Measurements from ENCODE around the gene S1PR5. TPM values are rescaled to one million over a fixed set of nuclear protein-coding genes. Genes with fewer than 3 reads are reported as not detected.

S1PR5 gene
- total and polyA plus RNA-seq, 10 of the 15 experiments (the other 5 are each of a cell fraction or from before 2014, with no cell fraction given): 0.04 TPM; not detected in 9

- in situ Hi-C loops (cut with MboI) (no loop called here), intact Hi-C loops (cut with micrococcal nuclease; ENCODE audit: unreplicated experiment) (no loop called here)
- Histone ChIP-seq H3K9me3 (replicated peaks; ENCODE audit: control insufficient read depth, insufficient read depth, low read length) (no peaks in the 10 kb centered on the region), H3K36me3 (ENCODE audit: control insufficient read depth in 2 of 2, insufficient read depth in 2 of 2, low read length in 1 of 2) (peaks cover 8 to 9% of the 10 kb centered on the region in 2 experiments), H3K27ac (ENCODE audit: control insufficient read depth, insufficient read depth) (no peak overlapping the region), H3K4me3 (no peak overlapping the region), H3K79me2 (ENCODE audit: control insufficient read depth, insufficient read depth, low read length) (peaks cover 13% of the 10 kb centered on the region), H3K4me1 (ENCODE audit: control insufficient read depth, insufficient read depth, low read length) (peaks cover 18% of the 10 kb centered on the region), H3K4me2 (ENCODE audit: control insufficient read depth, insufficient read depth) (no peak overlapping the region), H3K27me3 (replicated peaks in 1 of 2; ENCODE audit: control insufficient read depth in 2 of 2, insufficient read depth in 2 of 2, low read length in 1 of 2) (no peaks in the 10 kb centered on the region), H2AFZ (ENCODE audit: control insufficient read depth, low read depth, low read length) (no peak overlapping the region), H4K20me1 (ENCODE audit: control insufficient read depth, insufficient read depth) (no peaks in the 10 kb centered on the region), H3K9ac (ENCODE audit: control insufficient read depth, insufficient read depth, low read length) (no peak overlapping the region)
- POLR2A ChIA-PET: no interaction called here
- TSS peak; percentile 59 for BruUV-seq (replicated peaks)
- FAIRE-seq: no peak
- CTCF ChIA-PET: interaction anchor here (1.3 to 1.8 kb wide), 2 partner anchors 21 to 56 kb away, joined by 3 read pairs; no protein-coding TSS in a partner anchor
- RAD21 ChIA-PET (ENCODE audit: unreplicated experiment): no interaction called here
- DNase-seq (ENCODE audit: low read depth, low spot score): no peak
- ATAC-seq: no peak
- WGBS (ENCODE audit: insufficient coverage, insufficient replicate concordance, low lambda C conversion rate, missing lambda C conversion rate): 86% methylated on average over 5 of the region's 5 CpGs
- SMC1A ChIA-PET (ENCODE audit: uncharacterized antibody, unreplicated experiment): no interaction called here
- TF ChIP-seq, protein P1, sequence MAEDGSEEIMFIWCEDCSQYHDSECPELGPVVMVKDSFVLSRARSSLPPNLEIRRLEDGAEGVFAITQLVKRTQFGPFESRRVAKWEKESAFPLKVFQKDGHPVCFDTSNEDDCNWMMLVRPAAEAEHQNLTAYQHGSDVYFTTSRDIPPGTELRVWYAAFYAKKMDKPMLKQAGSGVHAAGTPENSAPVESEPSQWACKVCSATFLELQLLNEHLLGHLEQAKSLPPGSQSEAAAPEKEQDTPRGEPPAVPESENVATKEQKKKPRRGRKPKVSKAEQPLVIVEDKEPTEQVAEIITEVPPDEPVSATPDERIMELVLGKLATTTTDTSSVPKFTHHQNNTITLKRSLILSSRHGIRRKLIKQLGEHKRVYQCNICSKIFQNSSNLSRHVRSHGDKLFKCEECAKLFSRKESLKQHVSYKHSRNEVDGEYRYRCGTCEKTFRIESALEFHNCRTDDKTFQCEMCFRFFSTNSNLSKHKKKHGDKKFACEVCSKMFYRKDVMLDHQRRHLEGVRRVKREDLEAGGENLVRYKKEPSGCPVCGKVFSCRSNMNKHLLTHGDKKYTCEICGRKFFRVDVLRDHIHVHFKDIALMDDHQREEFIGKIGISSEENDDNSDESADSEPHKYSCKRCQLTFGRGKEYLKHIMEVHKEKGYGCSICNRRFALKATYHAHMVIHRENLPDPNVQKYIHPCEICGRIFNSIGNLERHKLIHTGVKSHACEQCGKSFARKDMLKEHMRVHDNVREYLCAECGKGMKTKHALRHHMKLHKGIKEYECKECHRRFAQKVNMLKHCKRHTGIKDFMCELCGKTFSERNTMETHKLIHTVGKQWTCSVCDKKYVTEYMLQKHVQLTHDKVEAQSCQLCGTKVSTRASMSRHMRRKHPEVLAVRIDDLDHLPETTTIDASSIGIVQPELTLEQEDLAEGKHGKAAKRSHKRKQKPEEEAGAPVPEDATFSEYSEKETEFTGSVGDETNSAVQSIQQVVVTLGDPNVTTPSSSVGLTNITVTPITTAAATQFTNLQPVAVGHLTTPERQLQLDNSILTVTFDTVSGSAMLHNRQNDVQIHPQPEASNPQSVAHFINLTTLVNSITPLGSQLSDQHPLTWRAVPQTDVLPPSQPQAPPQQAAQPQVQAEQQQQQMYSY (CRISPR knock-in tag; IDR thresholded peaks at IDR 0.05): no peak
- TF ChIP-seq, protein P2, sequence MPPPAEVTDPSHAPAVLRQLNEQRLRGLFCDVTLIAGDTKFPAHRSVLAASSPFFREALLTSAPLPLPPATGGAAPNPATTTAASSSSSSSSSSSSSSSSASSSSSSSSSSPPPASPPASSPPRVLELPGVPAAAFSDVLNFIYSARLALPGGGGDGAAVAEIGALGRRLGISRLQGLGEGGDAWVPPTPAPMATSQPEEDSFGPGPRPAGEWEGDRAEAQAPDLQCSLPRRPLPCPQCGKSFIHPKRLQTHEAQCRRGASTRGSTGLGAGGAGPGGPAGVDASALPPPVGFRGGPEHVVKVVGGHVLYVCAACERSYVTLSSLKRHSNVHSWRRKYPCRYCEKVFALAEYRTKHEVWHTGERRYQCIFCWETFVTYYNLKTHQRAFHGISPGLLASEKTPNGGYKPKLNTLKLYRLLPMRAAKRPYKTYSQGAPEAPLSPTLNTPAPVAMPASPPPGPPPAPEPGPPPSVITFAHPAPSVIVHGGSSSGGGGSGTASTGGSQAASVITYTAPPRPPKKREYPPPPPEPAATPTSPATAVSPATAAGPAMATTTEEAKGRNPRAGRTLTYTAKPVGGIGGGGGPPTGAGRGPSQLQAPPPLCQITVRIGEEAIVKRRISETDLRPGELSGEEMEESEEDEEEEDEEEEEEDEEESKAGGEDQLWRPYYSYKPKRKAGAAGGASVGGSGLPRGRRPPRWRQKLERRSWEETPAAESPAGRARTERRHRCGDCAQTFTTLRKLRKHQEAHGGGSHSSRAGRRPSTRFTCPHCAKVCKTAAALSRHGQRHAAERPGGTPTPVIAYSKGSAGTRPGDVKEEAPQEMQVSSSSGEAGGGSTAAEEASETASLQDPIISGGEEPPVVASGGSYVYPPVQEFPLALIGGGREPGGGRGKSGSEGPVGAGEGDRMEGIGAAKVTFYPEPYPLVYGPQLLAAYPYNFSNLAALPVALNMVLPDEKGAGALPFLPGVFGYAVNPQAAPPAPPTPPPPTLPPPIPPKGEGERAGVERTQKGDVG (CRISPR knock-in tag; IDR thresholded peaks at IDR 0.05): no peak
- TF ChIP-seq MTA3 (IDR thresholded peaks at IDR 0.05; ENCODE audit: borderline replicate concordance, low read length): no peak
- TF ChIP-seq, protein P3, sequence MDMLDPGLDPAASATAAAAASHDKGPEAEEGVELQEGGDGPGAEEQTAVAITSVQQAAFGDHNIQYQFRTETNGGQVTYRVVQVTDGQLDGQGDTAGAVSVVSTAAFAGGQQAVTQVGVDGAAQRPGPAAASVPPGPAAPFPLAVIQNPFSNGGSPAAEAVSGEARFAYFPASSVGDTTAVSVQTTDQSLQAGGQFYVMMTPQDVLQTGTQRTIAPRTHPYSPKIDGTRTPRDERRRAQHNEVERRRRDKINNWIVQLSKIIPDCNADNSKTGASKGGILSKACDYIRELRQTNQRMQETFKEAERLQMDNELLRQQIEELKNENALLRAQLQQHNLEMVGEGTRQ (IDR thresholded peaks at IDR 0.05; ENCODE audit: borderline replicate concordance, low read depth, low read length): no peak
- no peak for TF ChIP-seq GABPA (IDR thresholded peaks at IDR 0.05; ENCODE audit: low read depth)
These were observed 45.4 kb upstream of the S1PR5 start for GRCh38 chr19:10562609-10563008.

All from GM12878 (cell line).